HCT116 (cell line): ENCODE results near the gene EPHA3. TPM values are rescaled to one million over a fixed set of nuclear protein-coding genes. Genes with fewer than 3 reads are reported as not detected.

Experiments
- ATAC-seq: fragments of 200-7000 bp; cut with Tn5 transposase; 2 replicates; pipeline ENCODE4 v1.9.1; 2020; ENCODE audit warnings: mild to moderate bottlenecking, moderate library complexity
- BruUV-seq: library from RNA; stranded (reverse); fragments of 400-500 nt; replicated peaks from 2 replicates; lab custom pipeline; 2021; lab: Mats Ljungman, UMichigan
- CTCF ChIA-PET: fragments of 300-600 bp; sonication (Branson Sonifier 250); formaldehyde crosslinking; loops from one replicate; lab custom pipeline; 2021; ENCODE audit warnings: antibody characterized with exemption; lab: Charles Lee
- POLR2A ChIA-PET: fragments of 300-600, 350-600 bp; sonication (Branson Sonifier 250); formaldehyde crosslinking; loops from one replicate; lab custom pipeline; 2021; ENCODE audit warnings: antibody characterized with exemption; lab: Charles Lee
- RAD21 ChIA-PET, 2 experiments: fragments of 300-600 bp; sonication (Branson Sonifier 250); formaldehyde crosslinking; loops; one replicate each; lab custom pipeline; 2023; ENCODE audit warnings: low total read pairs in 2 of 2; ENCODE audit not compliant: uncharacterized antibody in 2 of 2, unreplicated experiment in 2 of 2, low non-redundant PET in 1 of 2; lab: Charles Lee
- DNase-seq: peaks from one replicate; pipeline ENCODE4 v3.0.0-alpha.2; 2010; ENCODE audit warnings: low read depth, low spot score
- H2AFZ ChIP-seq: fragments of 200-600 bp; shearing (Covaris generic), sonication (generic); 2 replicates; pipeline ENCODE4 v1.6.1; 2017; ENCODE audit warnings: low read depth, mixed run types, mixed read lengths, antibody characterized with exemption, low read length; ENCODE audit not compliant: poor library complexity, severe bottlenecking
- H3K27ac ChIP-seq: 2 replicates; pipeline ENCODE4 v1.5.1; 2012; ENCODE audit warnings: low read depth, low read length
- H3K27me3 ChIP-seq: fragments of 200-600 bp; sonication (generic); 2 replicates; pipeline ENCODE4 v1.6.1; 2016; ENCODE audit warnings: mixed run types, low read length, mixed read lengths; ENCODE audit not compliant: insufficient read depth
- H3K36me3 ChIP-seq, 2 experiments: fragments of 200-500 bp in 1 of 2; fragments of 200-600 bp in 1 of 2; sonication (Bioruptor generic) in 1 of 2; sonication (generic) in 1 of 2; 2 replicates each; pipeline versions ENCODE4 v1.5.1 to v1.6.1; 2014 to 2016; ENCODE audit warnings: low read length in 2 of 2, inconsistent platforms in 1 of 2, mixed read lengths in 1 of 2, mixed run types in 1 of 2; ENCODE audit not compliant: insufficient read depth in 2 of 2, control insufficient read depth in 1 of 2
- H3K4me1 ChIP-seq, 2 experiments: fragments of 200-600 bp in 1 of 2; sonication (generic) in 1 of 2; 2 replicates each; pipeline versions ENCODE4 v1.5.1 to v1.6.1; 2012 to 2017; ENCODE audit warnings: low read length in 2 of 2, inconsistent platforms in 1 of 2, mild to moderate bottlenecking in 1 of 2, mixed read lengths in 1 of 2, mixed run types in 1 of 2, moderate library complexity in 1 of 2; ENCODE audit not compliant: insufficient read depth in 2 of 2, control insufficient read depth in 1 of 2
- H3K4me2 ChIP-seq: fragments of 200-600 bp; sonication (generic); 2 replicates; pipeline ENCODE4 v1.6.1; 2017; ENCODE audit warnings: mixed run types, low read length, mixed read lengths
- H3K4me3 ChIP-seq, 2 experiments: fragments of 200-600 bp in 1 of 2; sonication (generic) in 1 of 2; replicated peaks in 1 of 2; 2 replicates each; pipeline ENCODE4 v1.5.1; 2011 to 2016; ENCODE audit warnings: low read length in 2 of 2, control low read depth in 1 of 2, low read depth in 1 of 2, mild to moderate bottlenecking in 1 of 2, mixed read lengths in 1 of 2, mixed run types in 1 of 2
- H3K79me2 ChIP-seq: fragments of 200-600 bp; sonication (generic); 2 replicates; pipeline ENCODE4 v1.6.1; 2017; ENCODE audit warnings: mild to moderate bottlenecking, mixed run types, low read length, moderate library complexity, mixed read lengths; ENCODE audit not compliant: insufficient read depth
- H3K9ac ChIP-seq: fragments of 200-600 bp; sonication (generic); 2 replicates; pipeline ENCODE4 v1.6.1; 2016; ENCODE audit warnings: low read length, mixed read lengths
- H3K9me2 ChIP-seq: fragments of 200-600 bp; sonication (generic), shearing (Covaris generic); 2 replicates; pipeline ENCODE4 v1.6.1; 2017; ENCODE audit warnings: mixed run types, mild to moderate bottlenecking, moderate library complexity; ENCODE audit not compliant: insufficient read depth
- H3K9me3 ChIP-seq, 2 experiments: fragments of 200-500 bp in 1 of 2; fragments of 200-600 bp in 1 of 2; sonication (Bioruptor generic) in 1 of 2; sonication (generic) in 1 of 2; 2 replicates each; pipeline ENCODE4 v1.6.1; 2014 to 2017; ENCODE audit warnings: low read length in 2 of 2, mixed read lengths in 2 of 2, inconsistent platforms in 1 of 2, low read depth in 1 of 2, mild to moderate bottlenecking in 1 of 2, mixed run types in 1 of 2, moderate library complexity in 1 of 2; ENCODE audit not compliant: control insufficient read depth in 1 of 2, insufficient read depth in 1 of 2
- H4K20me1 ChIP-seq: fragments of 200-600 bp; sonication (generic), shearing (Covaris generic); 2 replicates; pipeline ENCODE4 v1.6.1; 2017; ENCODE audit warnings: mixed run types, mild to moderate bottlenecking, moderate library complexity; ENCODE audit not compliant: insufficient read depth
- CBX3 ChIP-seq: IDR thresholded peaks from 2 replicates; pipeline ENCODE4 v1.6.1; 2012; ENCODE audit warnings: low read depth
- CTCF ChIP-seq, 3 experiments: fragments of 200-600 bp in 1 of 3; sonication (generic) in 1 of 3; IDR thresholded peaks in 2 of 3; conservative IDR thresholded peaks in 1 of 3; 2 replicates each; pipeline ENCODE4 v1.5.1; 2012 to 2017; ENCODE audit warnings: low read depth in 2 of 3, low read length in 2 of 3, antibody characterized with exemption in 1 of 3, borderline replicate concordance in 1 of 3, control low read depth in 1 of 3, mild to moderate bottlenecking in 1 of 3, mixed read lengths in 1 of 3, mixed run types in 1 of 3, moderate library complexity in 1 of 3; ENCODE audit not compliant: insufficient read depth in 1 of 3
- ELF1 ChIP-seq: IDR thresholded peaks from 2 replicates; pipeline ENCODE4 v1.6.1; 2012; ENCODE audit warnings: low read depth, borderline replicate concordance
- FOSL1 ChIP-seq: IDR thresholded peaks from 2 replicates; pipeline ENCODE4 v1.6.1; 2012; ENCODE audit warnings: low read depth
- JUND ChIP-seq: IDR thresholded peaks from 2 replicates; pipeline ENCODE4 v1.6.1; 2012
- MAX ChIP-seq: IDR thresholded peaks from 2 replicates; pipeline ENCODE4 v1.6.1; 2012
- SP1 ChIP-seq: IDR thresholded peaks from 2 replicates; pipeline ENCODE4 v1.6.1; 2012; ENCODE audit warnings: low read depth
- YY1 ChIP-seq: IDR thresholded peaks from 2 replicates; pipeline ENCODE4 v1.6.1; 2011; ENCODE audit warnings: low read length, low read depth, moderate library complexity, mild to moderate bottlenecking; ENCODE audit not compliant: insufficient replicate concordance; ENCODE audit errors: extremely low read depth
- ZBTB33 ChIP-seq: IDR thresholded peaks from 2 replicates; pipeline ENCODE4 v1.6.1; 2011; ENCODE audit warnings: mild to moderate bottlenecking, low read length, moderate library complexity; ENCODE audit not compliant: insufficient replicate concordance; ENCODE audit errors: extremely low read depth
- ZFX ChIP-seq: fragments of 450-650 bp; IDR thresholded peaks from 2 replicates; pipeline ENCODE4 v1.6.1; 2017
- intact Hi-C: fragments of 100-400 bp; cut with micrococcal nuclease; formaldehyde crosslinking; loops from 2 replicates; pipeline ENCODE4 v1.10.0; 2022
- total RNA-seq: library from RNA; stranded (reverse); gene quantifications from one replicate; pipeline ENCODE4 v1.2.1, GENCODE V29; 2021; ENCODE audit not compliant: unreplicated experiment

Gene EPHA3
- total RNA-seq, 1 experiment from 2014 or later: not detected

- no peaks in the 10 kb centered on the region for H4K20me1 ChIP-seq
- no peaks in the 10 kb centered on the region for H3K79me2 ChIP-seq
- intact Hi-C loops: no loop called here
- POLR2A ChIA-PET: no interaction called here
- no peaks in the 10 kb centered on the region for H3K4me1 ChIP-seq
- peaks cover 0 to 19% of the 10 kb centered on the region in 2 experiments; a peak in 2 of 4 replicates for H3K9me3 ChIP-seq
- no peak overlapping the region for H3K9ac ChIP-seq
- no peak overlapping the region for H2AFZ ChIP-seq
- no peaks in the 10 kb centered on the region for H3K36me3 ChIP-seq
- ATAC-seq: no peak
- no peak overlapping the region for H3K27ac ChIP-seq
- CTCF ChIA-PET: no interaction called here
- RAD21 ChIA-PET: no interaction called here
- BruUV-seq: no TSS peak
- no peaks in the 10 kb centered on the region for H3K27me3 ChIP-seq
- no peak overlapping the region for H3K4me3 ChIP-seq
- TF ChIP-seq JUND (no peak), ZFX (no peak), ELF1 (no peak), MAX (no peak), YY1 (no peak), CTCF (IDR thresholded peaks at IDR 0.05 in 2 of 3, conservative IDR thresholded peaks at IDR 0.05 in 1 of 3; ENCODE audit: borderline replicate concordance in 1 of 3, insufficient read depth in 1 of 3, low read depth in 2 of 3, low read length in 2 of 3) (no peak), CBX3 (no peak), FOSL1 (no peak), ZBTB33 (no peak), SP1 (no peak)
- TF ChIP-seq, all 23 proteins: peak for 0
- Histone ChIP-seq H3K4me2 (no peak overlapping the region), H3K9me2 (no peaks in the 10 kb centered on the region)
- DNase-seq: no peak
Measured at GRCh38 chr3:89227218-89227617, 119.8 kb downstream of the EPHA3 start.
